ENCODE data around the gene BATF3. TPM values are rescaled to one million over a fixed set of nuclear protein-coding genes. Genes with fewer than 3 reads are reported as not detected.

The BATF3 gene
- total and polyA plus RNA-seq, 8 donors: 0.20 to 3.1 (median 0.95) TPM; not detected in 1

GRCh38 chr1:212668477-212668876 lies 31.2 kb downstream of the BATF3 start:
- Histone ChIP-seq H3K9me3 (no peaks in the 10 kb centered on the region), H3K4me1 (peaks cover 0 to 4% (median 0%) of the 10 kb centered on the region in 3 donors), H3K4me3 (no peak overlapping the region), H3K27ac (peak overlapping the region in 2 of 4 donors; percentile 32 to 48), H3K36me3 (no peaks in the 10 kb centered on the region), H3K27me3 (no peaks in the 10 kb centered on the region)
- intact Hi-C loops (cut with DNase I): loop anchor here in 1 of 3 donors (5.0 kb wide), 1 partner anchor 119 kb away; no protein-coding TSS in a partner anchor
- no peak for DNase-seq
- no peak for FAIRE-seq
- ATAC-seq: no peak
- 64 to 74% methylated on average over 5 of the region's 5 CpGs for WGBS, 2 donors
- TF ChIP-seq CTCF (IDR thresholded peaks at IDR 0.05): no peak

GRCh38 chr1:212667223-212668139 lies 32.2 kb downstream of the BATF3 start:
- H3K4me1 ChIP-seq: peaks cover 0 to 4% (median 0%) of the 10 kb centered on the region in 3 donors
- H3K4me3 ChIP-seq: no peak overlapping the region
- H3K36me3 ChIP-seq: no peaks in the 10 kb centered on the region
- DNase-seq (peak in 1 of 6 donors; percentile 24), FAIRE-seq (no peak), ATAC-seq (peak in 3 of 4 donors; percentile 9 to 58 (median 18))
- TF ChIP-seq CTCF (IDR thresholded peaks at IDR 0.05): no peak
- no peaks in the 10 kb centered on the region for H3K9me3 ChIP-seq
- peak overlapping the region in 2 of 4 donors; percentile 32 to 48 for H3K27ac ChIP-seq
- 65 to 75% methylated on average over 9 of the region's 9 CpGs for WGBS, 2 donors
- no peaks in the 10 kb centered on the region for H3K27me3 ChIP-seq
- intact Hi-C loops (cut with DNase I): loop anchor here in 1 of 3 donors (5.0 kb wide), 1 partner anchor 120 kb away; no protein-coding TSS in a partner anchor

- no peak for TF ChIP-seq CTCF (IDR thresholded peaks at IDR 0.05)
- Histone ChIP-seq H3K27me3 (no peaks in the 10 kb centered on the region), H3K9me3 (no peaks in the 10 kb centered on the region), H3K27ac (no peak overlapping the region), H3K4me3 (no peak overlapping the region), H3K4me1 (peaks cover 0 to 4% (median 0%) of the 10 kb centered on the region in 3 donors), H3K36me3 (no peaks in the 10 kb centered on the region)
- no peak for DNase-seq
- FAIRE-seq: no peak
- WGBS, 2 donors: 69 to 72% methylated on average over 10 of the region's 10 CpGs
- ATAC-seq: no peak
- intact Hi-C loops (cut with DNase I): loop anchor here in 1 of 3 donors (5.0 kb wide), 1 partner anchor 121 kb away; no protein-coding TSS in a partner anchor
These were observed 33.4 kb downstream of the BATF3 start for GRCh38 chr1:212666116-212666775.

- peak; percentile 69 to 94 (median 82) for DNase-seq
- H3K36me3 ChIP-seq: no peaks in the 10 kb centered on the region
- H3K4me3 ChIP-seq: peak overlapping the region; percentile 27 to 55 (median 46)
- 9 to 16% methylated on average over 29 to 37 of the region's 37 CpGs for WGBS, 2 donors
- peak; percentile 92 to 96 (median 94) for TF ChIP-seq CTCF (IDR thresholded peaks at IDR 0.05)
- intact Hi-C loops (cut with DNase I): loop anchor here in 1 of 3 donors (5.0 kb wide), 1 partner anchor 122 kb away; no protein-coding TSS in a partner anchor
- FAIRE-seq: no peak
- no peak overlapping the region for H3K27ac ChIP-seq
- no peaks in the 10 kb centered on the region for H3K9me3 ChIP-seq
- peak; percentile 97 to 99 (median 98) for ATAC-seq
- H3K4me1 ChIP-seq: peaks cover 0 to 4% (median 0%) of the 10 kb centered on the region in 3 donors
- no peaks in the 10 kb centered on the region for H3K27me3 ChIP-seq
These were observed 34.2 kb downstream of the BATF3 start for GRCh38 chr1:212665241-212666115.

Measured in pancreas (tissue), 10 donors.